Neural cell (in vitro differentiated cells): ENCODE measurements around the gene SLC4A9. TPM values are rescaled to one million over a fixed set of nuclear protein-coding genes. Genes with fewer than 3 reads are reported as not detected.

Experiments used
- H2AFZ ChIP-seq: fragments of 200-600, 300-800 bp; sonication (generic), shearing (Covaris generic); 2 replicates; pipeline ENCODE4 v1.6.0; 2014; ENCODE audit warnings: low read depth, mild to moderate bottlenecking, antibody characterized with exemption, low read length, moderate library complexity
- H3F3A ChIP-seq: fragments of 200-600 bp; shearing (Covaris generic); 2 replicates; pipeline ENCODE4 v1.6.1; 2016; ENCODE audit warnings: mild to moderate bottlenecking, moderate library complexity, mixed read lengths, antibody characterized with exemption, low read length; ENCODE audit not compliant: insufficient read depth, poor library complexity, severe bottlenecking
- H3K27ac ChIP-seq: fragments of 200-600, 300-800 bp; sonication (generic), shearing (Covaris generic); 2 replicates; pipeline ENCODE4 v1.5.1; 2014; ENCODE audit warnings: mild to moderate bottlenecking, low read length, moderate library complexity
- H3K27me3 ChIP-seq: fragments of 300-800, 200-600 bp; sonication (generic), shearing (Covaris generic); 2 replicates; pipeline ENCODE4 v1.6.0; 2014; ENCODE audit warnings: mild to moderate bottlenecking, low read depth, low read length, moderate library complexity; ENCODE audit not compliant: insufficient read depth
- H3K36me3 ChIP-seq: fragments of 300-800, 200-600 bp; sonication (generic), shearing (Covaris generic); 2 replicates; pipeline ENCODE4 v1.5.1; 2014; ENCODE audit warnings: mild to moderate bottlenecking, antibody characterized with exemption, low read length, moderate library complexity; ENCODE audit not compliant: insufficient read depth
- H3K4me2 ChIP-seq: fragments of 300-800, 200-600 bp; sonication (generic), shearing (Covaris generic); 2 replicates; pipeline ENCODE4 v1.6.0; 2014; ENCODE audit warnings: mild to moderate bottlenecking, low read length
- H3K4me3 ChIP-seq: fragments of 300-800, 200-600 bp; sonication (generic), shearing (Covaris generic); 2 replicates; pipeline ENCODE4 v1.5.1; 2014; ENCODE audit warnings: mild to moderate bottlenecking, low read length, moderate library complexity
- H3K79me2 ChIP-seq: fragments of 200-600 bp; shearing (Covaris generic); replicated peaks from 2 replicates; pipeline ENCODE4 v1.6.0; 2014; ENCODE audit warnings: mild to moderate bottlenecking, low read length, moderate library complexity; ENCODE audit not compliant: insufficient read depth
- H3K9ac ChIP-seq: fragments of 300-800, 200-600 bp; sonication (generic), shearing (Covaris generic); 2 replicates; pipeline ENCODE4 v1.6.1; 2016; ENCODE audit warnings: mild to moderate bottlenecking, low read length, mixed read lengths
- H3K9me2 ChIP-seq: fragments of 200-600 bp; shearing (Covaris generic); 2 replicates; pipeline ENCODE4 v1.6.1; 2016; ENCODE audit warnings: mild to moderate bottlenecking, low read length, mixed read lengths; ENCODE audit not compliant: insufficient read depth
- H3K9me3 ChIP-seq: fragments of 200-600, 300-800 bp; sonication (generic), shearing (Covaris generic); 2 replicates; pipeline ENCODE4 v1.6.1; 2016; ENCODE audit warnings: mild to moderate bottlenecking, mixed run types, low read length, moderate library complexity, mixed read lengths
- H4K20me1 ChIP-seq: fragments of 200-600 bp; shearing (Covaris generic); 2 replicates; pipeline ENCODE4 v1.6.1; 2016; ENCODE audit warnings: mild to moderate bottlenecking, mixed run types; ENCODE audit not compliant: insufficient read depth
- EP300 ChIP-seq: fragments of 450-650 bp; conservative IDR thresholded peaks from 2 replicates; pipeline ENCODE4 v1.6.1; 2014; ENCODE audit warnings: antibody characterized with exemption, mild to moderate bottlenecking, moderate library complexity; ENCODE audit not compliant: poor library complexity, severe bottlenecking
- EZH2 ChIP-seq: fragments of 200-600, 300-800 bp; shearing (Covaris generic), sonication (generic); IDR thresholded peaks from 2 replicates; pipeline ENCODE4 v1.6.1; 2014; ENCODE audit warnings: antibody characterized with exemption, low read length, borderline replicate concordance, mild to moderate bottlenecking; ENCODE audit not compliant: insufficient read depth, poor library complexity, severe bottlenecking
- MXI1 ChIP-seq: fragments of 450-650 bp; conservative IDR thresholded peaks from 2 replicates; pipeline ENCODE4 v1.6.1; 2014; ENCODE audit warnings: antibody characterized with exemption, mild to moderate bottlenecking; ENCODE audit not compliant: poor library complexity, severe bottlenecking
- POLR2AphosphoS5 ChIP-seq: IDR thresholded peaks from 2 replicates; pipeline ENCODE4 v1.6.1; 2012
- RAD21 ChIP-seq: fragments of 450-650 bp; conservative IDR thresholded peaks from 2 replicates; pipeline ENCODE4 v1.6.1; 2014; ENCODE audit warnings: antibody characterized with exemption, mild to moderate bottlenecking, moderate library complexity
- SMC3 ChIP-seq: fragments of 450-650 bp; conservative IDR thresholded peaks from 2 replicates; pipeline ENCODE4 v1.6.1; 2014; ENCODE audit warnings: antibody characterized with exemption, mild to moderate bottlenecking, moderate library complexity; ENCODE audit not compliant: poor library complexity
- TAF1 ChIP-seq: IDR thresholded peaks from 2 replicates; pipeline ENCODE4 v1.6.1; 2012; ENCODE audit warnings: low read depth
- polyA plus RNA-seq: library from polyadenylated mRNA; depleted of rRNA; stranded (reverse); fragments of >200 nt; gene quantifications from 2 replicates; pipeline ENCODE4 v1.2.3, GENCODE V29; 2014
- TF ChIP-seq, protein P1 (sequence below): fragments of 450-650 bp; IDR thresholded peaks from 2 replicates; pipeline ENCODE4 v1.5.1; 2014; ENCODE audit warnings: antibody characterized with exemption, mild to moderate bottlenecking, moderate library complexity; ENCODE audit not compliant: poor library complexity, severe bottlenecking
- TF ChIP-seq, protein P2 (sequence below): IDR thresholded peaks from 2 replicates; pipeline ENCODE4 v1.6.1; 2012; ENCODE audit warnings: borderline replicate concordance

The SLC4A9 gene
- polyA plus RNA-seq, 1 donor from 2014 or later, result not detected

DNA sequence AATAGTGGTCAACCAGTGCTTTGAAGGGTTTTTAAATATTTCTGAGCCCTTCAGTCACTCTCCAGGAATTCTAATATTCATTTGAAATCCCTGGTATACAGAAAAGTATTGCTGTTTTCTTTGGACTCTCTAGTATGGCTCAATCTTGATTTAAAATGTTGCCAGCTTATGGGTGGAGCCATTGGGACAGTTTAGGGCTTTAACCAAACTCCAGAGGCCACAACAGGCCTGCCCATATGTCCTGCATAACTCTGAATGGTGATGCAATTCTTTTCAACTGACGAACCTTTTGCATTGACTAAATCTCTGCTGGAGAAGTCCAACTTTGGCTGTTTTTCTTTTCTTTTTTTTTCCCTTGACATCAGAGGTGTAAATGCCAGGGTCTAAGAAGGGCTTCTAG is 31.3 kb downstream of the SLC4A9 start:
- Histone ChIP-seq H3K9ac (no peak overlapping the region), H3K36me3 (no peaks in the 10 kb centered on the region), H4K20me1 (no peaks in the 10 kb centered on the region), H2AFZ (no peak overlapping the region), H3K79me2 (no peaks in the 10 kb centered on the region), H3K27me3 (no peaks in the 10 kb centered on the region), H3K9me3 (no peaks in the 10 kb centered on the region), H3K9me2 (no peaks in the 10 kb centered on the region), H3F3A (no peaks in the 10 kb centered on the region), H3K4me2 (no peak overlapping the region), H3K27ac (no peak overlapping the region), H3K4me3 (no peak overlapping the region)
- TF ChIP-seq MXI1 (no peak), SMC3 (no peak), TAF1 (no peak), POLR2AphosphoS5 (no peak), EZH2 (no peak), RAD21 (no peak), EP300 (no peak)
- TF ChIP-seq, protein P1, sequence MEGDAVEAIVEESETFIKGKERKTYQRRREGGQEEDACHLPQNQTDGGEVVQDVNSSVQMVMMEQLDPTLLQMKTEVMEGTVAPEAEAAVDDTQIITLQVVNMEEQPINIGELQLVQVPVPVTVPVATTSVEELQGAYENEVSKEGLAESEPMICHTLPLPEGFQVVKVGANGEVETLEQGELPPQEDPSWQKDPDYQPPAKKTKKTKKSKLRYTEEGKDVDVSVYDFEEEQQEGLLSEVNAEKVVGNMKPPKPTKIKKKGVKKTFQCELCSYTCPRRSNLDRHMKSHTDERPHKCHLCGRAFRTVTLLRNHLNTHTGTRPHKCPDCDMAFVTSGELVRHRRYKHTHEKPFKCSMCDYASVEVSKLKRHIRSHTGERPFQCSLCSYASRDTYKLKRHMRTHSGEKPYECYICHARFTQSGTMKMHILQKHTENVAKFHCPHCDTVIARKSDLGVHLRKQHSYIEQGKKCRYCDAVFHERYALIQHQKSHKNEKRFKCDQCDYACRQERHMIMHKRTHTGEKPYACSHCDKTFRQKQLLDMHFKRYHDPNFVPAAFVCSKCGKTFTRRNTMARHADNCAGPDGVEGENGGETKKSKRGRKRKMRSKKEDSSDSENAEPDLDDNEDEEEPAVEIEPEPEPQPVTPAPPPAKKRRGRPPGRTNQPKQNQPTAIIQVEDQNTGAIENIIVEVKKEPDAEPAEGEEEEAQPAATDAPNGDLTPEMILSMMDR, result no peak
- TF ChIP-seq, protein P2, sequence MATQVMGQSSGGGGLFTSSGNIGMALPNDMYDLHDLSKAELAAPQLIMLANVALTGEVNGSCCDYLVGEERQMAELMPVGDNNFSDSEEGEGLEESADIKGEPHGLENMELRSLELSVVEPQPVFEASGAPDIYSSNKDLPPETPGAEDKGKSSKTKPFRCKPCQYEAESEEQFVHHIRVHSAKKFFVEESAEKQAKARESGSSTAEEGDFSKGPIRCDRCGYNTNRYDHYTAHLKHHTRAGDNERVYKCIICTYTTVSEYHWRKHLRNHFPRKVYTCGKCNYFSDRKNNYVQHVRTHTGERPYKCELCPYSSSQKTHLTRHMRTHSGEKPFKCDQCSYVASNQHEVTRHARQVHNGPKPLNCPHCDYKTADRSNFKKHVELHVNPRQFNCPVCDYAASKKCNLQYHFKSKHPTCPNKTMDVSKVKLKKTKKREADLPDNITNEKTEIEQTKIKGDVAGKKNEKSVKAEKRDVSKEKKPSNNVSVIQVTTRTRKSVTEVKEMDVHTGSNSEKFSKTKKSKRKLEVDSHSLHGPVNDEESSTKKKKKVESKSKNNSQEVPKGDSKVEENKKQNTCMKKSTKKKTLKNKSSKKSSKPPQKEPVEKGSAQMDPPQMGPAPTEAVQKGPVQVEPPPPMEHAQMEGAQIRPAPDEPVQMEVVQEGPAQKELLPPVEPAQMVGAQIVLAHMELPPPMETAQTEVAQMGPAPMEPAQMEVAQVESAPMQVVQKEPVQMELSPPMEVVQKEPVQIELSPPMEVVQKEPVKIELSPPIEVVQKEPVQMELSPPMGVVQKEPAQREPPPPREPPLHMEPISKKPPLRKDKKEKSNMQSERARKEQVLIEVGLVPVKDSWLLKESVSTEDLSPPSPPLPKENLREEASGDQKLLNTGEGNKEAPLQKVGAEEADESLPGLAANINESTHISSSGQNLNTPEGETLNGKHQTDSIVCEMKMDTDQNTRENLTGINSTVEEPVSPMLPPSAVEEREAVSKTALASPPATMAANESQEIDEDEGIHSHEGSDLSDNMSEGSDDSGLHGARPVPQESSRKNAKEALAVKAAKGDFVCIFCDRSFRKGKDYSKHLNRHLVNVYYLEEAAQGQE, result no peak

DNA sequence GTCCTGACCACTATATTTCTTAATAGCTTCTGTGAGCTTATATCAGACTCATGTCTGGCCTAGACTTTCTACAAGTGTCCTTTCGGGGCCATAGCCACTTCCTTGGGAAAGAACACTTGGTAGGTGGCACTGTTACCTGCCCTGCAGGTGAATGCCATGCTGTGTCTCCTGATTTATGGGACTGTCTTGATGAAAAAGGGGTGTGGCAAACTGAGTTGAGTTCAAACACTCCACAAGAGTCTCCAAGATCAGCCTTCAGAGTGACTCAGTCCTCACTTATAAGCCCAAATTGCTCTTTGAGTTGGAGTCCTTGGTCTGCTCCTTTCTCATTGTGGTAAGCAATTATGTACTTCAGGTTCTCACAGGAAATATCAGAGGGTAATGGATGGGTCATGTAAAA is 31.7 kb downstream of the SLC4A9 start:
- H3K9me2 ChIP-seq, result no peaks in the 10 kb centered on the region
- no peaks in the 10 kb centered on the region for H4K20me1 ChIP-seq
- no peak overlapping the region for H3K4me2 ChIP-seq
- H3K79me2 ChIP-seq, result no peaks in the 10 kb centered on the region
- H3K9me3 ChIP-seq, result no peaks in the 10 kb centered on the region
- H3F3A ChIP-seq, result no peaks in the 10 kb centered on the region
- H2AFZ ChIP-seq, result no peak overlapping the region
- H3K4me3 ChIP-seq, result no peak overlapping the region
- H3K27me3 ChIP-seq, result no peaks in the 10 kb centered on the region
- no peak overlapping the region for H3K9ac ChIP-seq
- H3K36me3 ChIP-seq, result no peaks in the 10 kb centered on the region
- TF ChIP-seq EP300 (no peak), SMC3 (no peak)
- H3K27ac ChIP-seq, result no peak overlapping the region

DNA sequence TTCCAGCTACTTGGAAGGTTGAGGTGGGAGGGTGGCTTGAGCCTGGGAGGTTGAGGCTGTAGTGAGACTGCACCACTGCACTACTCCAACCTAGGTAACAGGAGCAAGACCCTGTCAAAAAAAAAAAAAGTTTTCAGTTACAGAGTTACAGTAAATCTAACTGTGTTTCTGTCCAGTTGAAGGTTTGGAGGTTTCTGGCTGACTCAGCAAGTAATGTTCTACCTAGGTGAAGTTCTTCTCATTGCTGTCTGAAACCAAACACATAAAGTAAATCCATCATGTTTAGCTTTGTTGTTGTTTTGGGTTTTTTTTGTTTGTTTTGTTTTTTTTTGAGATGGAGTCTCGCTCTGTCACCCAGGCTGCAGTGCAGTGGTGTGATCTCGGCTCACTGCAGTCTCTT is 33.7 kb downstream of the SLC4A9 start:
- TF ChIP-seq TAF1 (no peak), EZH2 (no peak), EP300 (no peak), SMC3 (no peak), MXI1 (no peak)
- TF ChIP-seq, protein P2, result no peak
- TF ChIP-seq, protein P1, result no peak
- H3K79me2 ChIP-seq, result no peaks in the 10 kb centered on the region
- no peak overlapping the region for H2AFZ ChIP-seq
- H3K4me3 ChIP-seq, result no peak overlapping the region
- no peaks in the 10 kb centered on the region for H3F3A ChIP-seq
- H3K27ac ChIP-seq, result no peak overlapping the region
- H3K4me2 ChIP-seq, result no peak overlapping the region
- no peaks in the 10 kb centered on the region for H3K9me2 ChIP-seq
- no peaks in the 10 kb centered on the region for H3K27me3 ChIP-seq
- H3K36me3 ChIP-seq, result no peaks in the 10 kb centered on the region
- H3K9me3 ChIP-seq, result no peaks in the 10 kb centered on the region
- no peak overlapping the region for H3K9ac ChIP-seq
- H4K20me1 ChIP-seq, result no peaks in the 10 kb centered on the region
